ENCODE measurements around the gene PSAP.

PSAP gene

DNA sequence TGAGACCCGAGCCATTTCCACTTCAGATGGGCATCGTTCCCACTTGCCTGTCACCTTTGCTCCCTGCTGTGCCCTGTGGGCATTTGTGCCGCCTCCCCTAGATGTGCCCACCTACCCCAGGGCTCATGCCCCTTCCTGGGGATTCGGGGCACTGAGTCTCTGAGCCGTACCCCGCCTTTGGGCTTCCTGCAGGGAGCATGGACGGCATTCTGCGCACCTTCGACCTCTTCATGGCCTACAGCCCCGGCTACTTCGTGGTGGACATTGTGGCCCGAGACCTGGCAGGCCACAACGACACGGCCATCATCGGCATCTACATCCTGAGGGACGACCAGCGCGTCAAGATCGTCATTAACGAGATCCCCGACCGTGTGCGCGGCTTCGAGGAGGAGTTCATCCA is 41.4 kb downstream of the PSAP start:
- Histone ChIP-seq H3K4me3 (ENCODE audit: insufficient read depth, low read length, poor library complexity, severe bottlenecking) (no peak overlapping the region), H3K27ac (ENCODE audit: low read depth, low read length) (no peak overlapping the region), H3K9me2 (replicated peaks; ENCODE audit: insufficient read depth, low read length) (no peaks in the 10 kb centered on the region), H3K36me3 (ENCODE audit: low read length) (no peaks in the 10 kb centered on the region), H3K79me2 (ENCODE audit: insufficient read depth, low read length) (no peaks in the 10 kb centered on the region), H2AFZ (ENCODE audit: low read depth, low read length, severe bottlenecking) (no peak overlapping the region), H3K9me3 (ENCODE audit: insufficient read depth, low read length) (no peaks in the 10 kb centered on the region), H3K27me3 (ENCODE audit: low read length) (no peaks in the 10 kb centered on the region), H3F3A (ENCODE audit: insufficient read depth) (no peaks in the 10 kb centered on the region), H4K20me1 (ENCODE audit: low read depth, low read length) (no peaks in the 10 kb centered on the region), H3K4me2 (ENCODE audit: low read depth, low read length, poor library complexity, severe bottlenecking) (no peak overlapping the region), H3K9ac (ENCODE audit: low read length) (no peak overlapping the region)
- TF ChIP-seq EZH2phosphoT487 (conservative IDR thresholded peaks at IDR 0.05; ENCODE audit: low read length), result no peak
- TF ChIP-seq, protein P1, sequence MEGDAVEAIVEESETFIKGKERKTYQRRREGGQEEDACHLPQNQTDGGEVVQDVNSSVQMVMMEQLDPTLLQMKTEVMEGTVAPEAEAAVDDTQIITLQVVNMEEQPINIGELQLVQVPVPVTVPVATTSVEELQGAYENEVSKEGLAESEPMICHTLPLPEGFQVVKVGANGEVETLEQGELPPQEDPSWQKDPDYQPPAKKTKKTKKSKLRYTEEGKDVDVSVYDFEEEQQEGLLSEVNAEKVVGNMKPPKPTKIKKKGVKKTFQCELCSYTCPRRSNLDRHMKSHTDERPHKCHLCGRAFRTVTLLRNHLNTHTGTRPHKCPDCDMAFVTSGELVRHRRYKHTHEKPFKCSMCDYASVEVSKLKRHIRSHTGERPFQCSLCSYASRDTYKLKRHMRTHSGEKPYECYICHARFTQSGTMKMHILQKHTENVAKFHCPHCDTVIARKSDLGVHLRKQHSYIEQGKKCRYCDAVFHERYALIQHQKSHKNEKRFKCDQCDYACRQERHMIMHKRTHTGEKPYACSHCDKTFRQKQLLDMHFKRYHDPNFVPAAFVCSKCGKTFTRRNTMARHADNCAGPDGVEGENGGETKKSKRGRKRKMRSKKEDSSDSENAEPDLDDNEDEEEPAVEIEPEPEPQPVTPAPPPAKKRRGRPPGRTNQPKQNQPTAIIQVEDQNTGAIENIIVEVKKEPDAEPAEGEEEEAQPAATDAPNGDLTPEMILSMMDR (IDR thresholded peaks at IDR 0.05; ENCODE audit: insufficient read depth, low read length, poor library complexity, severe bottlenecking), result no peak

DNA sequence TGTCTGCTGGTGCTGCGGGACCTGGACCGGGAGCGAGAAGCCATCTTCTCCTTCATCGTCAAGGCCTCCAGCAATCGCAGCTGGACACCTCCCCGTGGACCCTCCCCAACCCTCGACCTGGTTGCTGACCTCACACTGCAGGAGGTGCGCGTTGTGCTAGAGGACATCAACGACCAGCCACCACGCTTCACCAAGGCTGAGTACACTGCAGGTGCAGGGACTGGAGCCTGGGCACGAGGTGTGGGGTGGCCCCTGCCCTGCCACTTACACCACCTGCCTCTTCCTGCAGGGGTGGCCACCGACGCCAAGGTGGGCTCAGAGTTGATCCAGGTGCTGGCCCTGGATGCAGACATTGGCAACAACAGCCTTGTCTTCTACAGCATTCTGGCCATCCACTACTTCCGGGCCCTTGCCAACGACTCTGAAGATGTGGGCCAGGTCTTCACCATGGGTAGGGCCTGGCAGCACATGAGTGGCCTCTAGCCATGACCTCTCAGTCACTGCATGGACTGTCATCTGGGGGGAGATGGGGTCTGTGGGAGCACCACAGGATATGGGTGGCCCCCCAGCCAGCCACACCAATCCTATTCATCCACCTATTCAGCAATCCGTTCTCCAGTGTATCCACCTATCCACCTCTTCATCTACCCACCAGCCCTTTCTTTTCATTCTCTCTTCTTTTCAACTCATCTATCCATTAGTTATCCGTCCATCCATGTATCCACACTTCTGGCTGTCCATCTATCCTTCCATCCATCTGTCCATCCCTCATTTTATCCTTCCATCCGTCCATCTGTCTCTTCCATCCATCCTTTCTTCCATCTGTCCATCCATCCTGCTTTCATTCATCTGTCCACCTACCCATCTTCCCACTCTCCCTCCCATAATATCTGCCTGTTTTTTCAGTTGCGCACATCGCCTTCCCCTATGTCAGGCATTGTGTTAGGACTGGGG is 43.2 kb downstream of the PSAP start:
- H4K20me1 ChIP-seq (ENCODE audit: low read depth, low read length), result no peaks in the 10 kb centered on the region

DNA sequence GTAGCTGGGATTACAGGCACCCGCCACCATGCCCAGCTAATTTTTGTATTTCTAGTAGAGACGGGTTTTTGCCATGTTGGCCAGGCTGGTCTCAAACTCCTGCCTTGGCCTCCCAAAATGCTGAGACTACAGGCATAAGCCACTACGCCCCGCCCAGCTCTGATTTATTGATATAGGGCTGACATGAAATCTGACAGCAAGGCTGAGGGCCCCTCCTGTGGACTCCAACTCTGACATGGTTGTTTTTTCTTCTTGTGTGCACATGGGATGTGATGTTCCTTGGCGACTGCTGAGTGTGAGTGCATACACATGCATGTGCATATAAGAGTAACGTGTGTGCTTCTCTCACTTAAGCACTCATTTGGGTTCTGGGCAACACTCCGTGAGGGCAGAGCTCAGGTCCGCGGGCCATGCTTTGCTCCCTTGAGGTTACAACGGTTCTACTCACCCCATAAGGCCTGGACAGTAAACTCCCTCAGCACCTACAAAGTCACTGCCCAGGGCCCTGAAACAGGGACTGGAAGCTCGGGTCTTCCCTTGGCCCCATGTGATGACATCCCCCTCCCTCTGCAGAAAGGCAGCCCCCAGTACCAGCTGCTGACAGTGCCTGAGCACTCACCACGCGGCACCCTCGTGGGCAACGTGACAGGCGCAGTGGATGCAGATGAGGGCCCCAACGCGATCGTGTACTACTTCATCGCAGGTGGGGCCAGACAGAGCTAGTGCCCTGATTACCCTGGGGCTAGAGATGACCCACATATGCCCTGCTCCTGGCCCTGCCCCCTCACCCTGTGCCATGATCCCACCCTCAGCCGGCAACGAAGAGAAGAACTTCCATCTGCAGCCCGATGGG is 44.1 kb downstream of the PSAP start:
- H3K27me3 ChIP-seq (ENCODE audit: low read length), result no peaks in the 10 kb centered on the region
- H4K20me1 ChIP-seq (ENCODE audit: low read depth, low read length), result no peaks in the 10 kb centered on the region
- no peaks in the 10 kb centered on the region for H3K9me2 ChIP-seq (replicated peaks; ENCODE audit: insufficient read depth, low read length)
- H3K4me3 ChIP-seq (ENCODE audit: insufficient read depth, low read length, poor library complexity, severe bottlenecking), result no peak overlapping the region
- H3K9me3 ChIP-seq (ENCODE audit: insufficient read depth, low read length), result no peaks in the 10 kb centered on the region
- no peak overlapping the region for H2AFZ ChIP-seq (ENCODE audit: low read depth, low read length, severe bottlenecking)
- no peaks in the 10 kb centered on the region for H3K36me3 ChIP-seq (ENCODE audit: low read length)
- no peaks in the 10 kb centered on the region for H3K79me2 ChIP-seq (ENCODE audit: insufficient read depth, low read length)
- no peak overlapping the region for H3K27ac ChIP-seq (ENCODE audit: low read depth, low read length)
- no peaks in the 10 kb centered on the region for H3F3A ChIP-seq (ENCODE audit: insufficient read depth)
- TF ChIP-seq, protein P1 (IDR thresholded peaks at IDR 0.05; ENCODE audit: insufficient read depth, low read length, poor library complexity, severe bottlenecking), result no peak
- no peak for TF ChIP-seq EZH2phosphoT487 (conservative IDR thresholded peaks at IDR 0.05; ENCODE audit: low read length)
- no peak overlapping the region for H3K9ac ChIP-seq (ENCODE audit: low read length)
- H3K4me2 ChIP-seq (ENCODE audit: low read depth, low read length, poor library complexity, severe bottlenecking), result no peak overlapping the region

More for the DNA sequence above, 43.2 kb downstream of the PSAP start:
- TF ChIP-seq, protein P1 (IDR thresholded peaks at IDR 0.05; ENCODE audit: insufficient read depth, low read length, poor library complexity, severe bottlenecking), result no peak
- no peak for TF ChIP-seq EZH2phosphoT487 (conservative IDR thresholded peaks at IDR 0.05; ENCODE audit: low read length)
- Histone ChIP-seq H3K79me2 (ENCODE audit: insufficient read depth, low read length) (no peaks in the 10 kb centered on the region), H3K27me3 (ENCODE audit: low read length) (no peaks in the 10 kb centered on the region), H3K9ac (ENCODE audit: low read length) (no peak overlapping the region), H3K9me2 (replicated peaks; ENCODE audit: insufficient read depth, low read length) (no peaks in the 10 kb centered on the region), H3K9me3 (ENCODE audit: insufficient read depth, low read length) (no peaks in the 10 kb centered on the region), H3K4me3 (ENCODE audit: insufficient read depth, low read length, poor library complexity, severe bottlenecking) (no peak overlapping the region), H3K4me2 (ENCODE audit: low read depth, low read length, poor library complexity, severe bottlenecking) (no peak overlapping the region), H3F3A (ENCODE audit: insufficient read depth) (no peaks in the 10 kb centered on the region), H3K27ac (ENCODE audit: low read depth, low read length) (no peak overlapping the region), H2AFZ (ENCODE audit: low read depth, low read length, severe bottlenecking) (no peak overlapping the region), H3K36me3 (ENCODE audit: low read length) (no peaks in the 10 kb centered on the region)

All from SU-DHL-6 (cell line).